GM12874 (cell line): ENCODE data around the gene RSL1D1.

Experiments
- TF ChIP-seq, protein P1 (sequence below): IDR thresholded peaks from 2 replicates; pipeline ENCODE4 v1.5.1; 2011; ENCODE audit warnings: low read depth, mild to moderate bottlenecking, control low read depth, low read length, moderate library complexity; ENCODE audit not compliant: insufficient read depth

RSL1D1 gene

DNA sequence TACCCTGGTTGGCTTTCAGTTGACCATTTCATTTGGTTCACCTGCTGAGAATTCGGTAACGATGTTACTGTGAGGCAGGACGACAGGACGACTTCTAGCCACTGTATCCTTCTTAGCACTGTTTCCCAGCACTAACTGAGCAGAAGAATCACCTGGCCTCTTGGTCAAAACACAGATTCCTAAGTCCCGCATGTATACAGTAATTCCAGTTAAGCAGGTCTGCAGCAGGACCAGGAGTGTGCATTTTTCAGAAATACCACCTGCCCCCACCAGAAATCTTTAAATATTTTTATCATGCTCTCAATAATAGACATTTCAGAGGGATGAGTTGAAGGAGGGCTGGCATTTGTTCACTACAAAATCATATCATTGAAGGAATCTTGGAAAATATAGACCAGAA lies 22.6 kb downstream of the RSL1D1 start:
- TF ChIP-seq, protein P1, sequence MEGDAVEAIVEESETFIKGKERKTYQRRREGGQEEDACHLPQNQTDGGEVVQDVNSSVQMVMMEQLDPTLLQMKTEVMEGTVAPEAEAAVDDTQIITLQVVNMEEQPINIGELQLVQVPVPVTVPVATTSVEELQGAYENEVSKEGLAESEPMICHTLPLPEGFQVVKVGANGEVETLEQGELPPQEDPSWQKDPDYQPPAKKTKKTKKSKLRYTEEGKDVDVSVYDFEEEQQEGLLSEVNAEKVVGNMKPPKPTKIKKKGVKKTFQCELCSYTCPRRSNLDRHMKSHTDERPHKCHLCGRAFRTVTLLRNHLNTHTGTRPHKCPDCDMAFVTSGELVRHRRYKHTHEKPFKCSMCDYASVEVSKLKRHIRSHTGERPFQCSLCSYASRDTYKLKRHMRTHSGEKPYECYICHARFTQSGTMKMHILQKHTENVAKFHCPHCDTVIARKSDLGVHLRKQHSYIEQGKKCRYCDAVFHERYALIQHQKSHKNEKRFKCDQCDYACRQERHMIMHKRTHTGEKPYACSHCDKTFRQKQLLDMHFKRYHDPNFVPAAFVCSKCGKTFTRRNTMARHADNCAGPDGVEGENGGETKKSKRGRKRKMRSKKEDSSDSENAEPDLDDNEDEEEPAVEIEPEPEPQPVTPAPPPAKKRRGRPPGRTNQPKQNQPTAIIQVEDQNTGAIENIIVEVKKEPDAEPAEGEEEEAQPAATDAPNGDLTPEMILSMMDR, result no peak

DNA sequence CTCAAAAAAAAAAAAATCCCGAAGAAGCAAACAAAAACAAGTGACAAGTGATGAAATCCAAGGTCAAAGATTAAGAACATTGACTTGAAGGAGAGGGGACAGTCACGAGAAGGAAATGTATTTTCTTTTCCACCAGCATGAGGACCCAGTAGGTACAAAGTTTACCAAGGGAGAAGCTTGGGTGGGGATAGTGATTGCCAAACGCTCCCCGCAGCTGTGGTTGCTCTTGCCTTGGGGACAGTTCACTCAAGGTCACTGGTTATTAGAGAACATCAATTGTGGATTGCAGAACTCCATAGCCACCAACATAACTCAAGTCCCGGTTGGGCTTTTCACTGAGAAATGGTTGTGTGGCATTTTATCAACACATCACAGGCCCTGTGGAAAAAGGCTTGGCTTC lies 27.0 kb downstream of the RSL1D1 start:
- TF ChIP-seq, protein P1, result no peak

DNA sequence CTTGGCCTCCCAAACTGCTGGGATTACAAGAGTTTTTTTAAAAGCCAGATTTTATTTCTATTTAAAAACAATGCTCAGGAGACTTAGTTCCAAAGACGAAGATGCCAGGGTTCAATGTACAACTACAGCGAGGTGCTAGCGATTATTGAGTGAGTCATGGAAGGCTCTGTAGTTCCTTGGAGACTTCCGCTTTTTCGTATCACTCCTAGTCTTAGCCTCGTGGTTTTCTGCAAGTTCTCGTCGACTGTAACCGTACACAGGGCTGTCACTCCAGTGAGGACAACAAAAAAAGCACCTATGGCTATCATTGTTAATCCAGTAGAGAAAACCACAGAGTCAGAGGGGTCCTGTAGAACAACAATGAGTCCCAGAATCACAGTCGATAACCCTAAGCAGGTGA lies 31.5 kb downstream of the RSL1D1 start:
- TF ChIP-seq, protein P1, result no peak

DNA sequence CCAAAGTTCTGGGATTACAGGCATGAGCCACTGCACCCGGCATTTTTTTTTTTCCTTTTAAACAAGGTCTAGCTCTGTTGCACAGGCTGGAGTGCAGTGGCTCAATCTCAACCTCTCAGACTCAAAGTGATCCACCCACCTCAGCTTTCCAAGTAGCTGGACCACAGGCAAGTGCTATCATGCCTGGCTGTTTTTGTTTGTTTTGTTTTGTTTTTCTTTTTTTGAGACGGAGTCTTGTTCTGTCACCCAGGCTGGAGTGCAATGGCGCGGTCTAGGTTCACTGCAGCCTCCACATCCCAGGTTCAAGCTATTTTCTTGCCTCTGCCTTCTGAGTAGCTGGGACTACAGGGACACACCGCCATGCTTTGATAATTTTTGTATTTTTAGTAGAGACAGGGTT lies 35.2 kb downstream of the RSL1D1 start:
- TF ChIP-seq, protein P1, result no peak

DNA sequence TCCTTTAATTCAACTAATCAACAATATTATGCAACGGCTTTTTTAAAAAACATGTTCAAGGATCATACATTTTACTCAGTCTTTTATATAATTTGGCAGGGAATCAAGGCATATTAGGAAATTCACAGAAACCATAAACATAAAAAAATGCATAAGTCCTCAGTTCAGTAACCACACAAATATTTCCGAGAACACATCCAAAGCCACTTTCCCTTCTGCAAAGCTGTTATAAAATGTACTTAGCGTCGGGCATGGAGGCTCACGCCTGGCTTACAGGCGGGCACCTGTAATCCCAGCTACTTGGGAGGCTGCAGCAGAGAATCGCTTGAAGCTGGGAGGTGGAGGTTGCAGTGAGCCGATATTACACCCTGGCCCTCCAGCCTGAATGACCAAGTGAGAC lies 44.6 kb downstream of the RSL1D1 start:
- TF ChIP-seq, protein P1, result no peak

DNA sequence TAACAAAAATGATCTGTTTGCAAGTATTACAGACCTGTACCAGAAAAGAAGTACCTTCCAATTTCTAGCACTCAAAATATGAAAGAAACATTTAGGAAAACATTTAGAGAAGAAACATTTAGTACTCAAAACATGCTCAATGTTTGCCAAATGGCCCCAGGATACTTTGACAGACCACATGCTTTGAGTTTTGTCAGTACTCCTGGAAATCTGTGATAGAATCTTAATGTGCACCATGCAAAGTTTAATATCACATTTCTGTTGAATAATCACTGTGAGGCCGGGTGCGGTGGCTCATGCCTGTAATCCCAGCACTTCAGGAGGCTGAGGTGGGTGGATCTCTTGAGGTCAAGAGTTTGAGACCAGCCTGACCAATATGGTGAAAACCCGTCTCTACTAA lies 45.8 kb downstream of the RSL1D1 start:
- TF ChIP-seq, protein P1, result no peak

DNA sequence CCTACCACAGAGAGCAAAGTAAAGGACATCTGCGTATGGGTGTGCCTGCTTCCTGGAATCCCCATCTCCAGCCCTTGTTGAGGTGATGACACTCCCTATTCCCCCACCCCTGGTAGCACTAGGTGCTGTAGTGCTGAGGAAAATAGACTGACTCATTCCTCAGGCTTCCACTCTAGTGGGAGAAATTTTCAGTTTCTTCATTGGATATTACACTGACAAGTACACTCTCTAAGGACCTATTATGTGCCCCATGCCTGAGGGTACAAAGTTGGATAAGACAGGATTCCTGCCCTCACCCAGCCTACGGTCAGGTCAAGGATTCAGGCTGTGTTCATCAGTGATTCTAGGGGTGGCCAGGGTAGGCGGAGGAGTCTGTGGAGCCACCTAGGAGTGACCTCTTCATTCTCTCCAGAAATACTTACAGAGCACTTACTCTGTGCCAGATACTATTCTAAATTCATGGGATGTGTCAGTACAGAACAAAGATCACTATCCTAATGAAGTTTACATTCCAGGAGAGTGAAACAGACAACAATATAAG lies 49.8 kb downstream of the RSL1D1 start:
- TF ChIP-seq, protein P1, result no peak

DNA sequence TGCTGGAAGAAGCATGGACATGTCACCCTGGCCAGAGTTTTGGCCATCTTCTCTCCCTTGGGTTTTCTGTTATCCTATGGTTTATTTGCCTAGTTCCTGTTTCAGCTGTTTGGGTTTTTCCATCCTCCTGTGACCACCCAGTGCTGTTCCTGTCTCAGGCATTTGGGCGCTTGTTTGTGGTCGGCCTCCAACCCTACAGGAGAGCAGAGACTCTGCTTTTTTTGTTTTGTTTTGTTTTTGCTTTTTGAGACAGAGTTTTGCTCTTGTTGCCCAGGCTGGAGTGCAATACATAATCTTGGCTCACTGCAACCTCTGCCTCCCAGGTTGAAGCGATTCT lies 51.0 kb downstream of the RSL1D1 start:
- TF ChIP-seq, protein P1, result no peak
